ENCODE data around the gene FXN.

- TF ChIP-seq POLR2A (IDR thresholded peaks at IDR 0.05), result no peak
- TF ChIP-seq, protein P1, sequence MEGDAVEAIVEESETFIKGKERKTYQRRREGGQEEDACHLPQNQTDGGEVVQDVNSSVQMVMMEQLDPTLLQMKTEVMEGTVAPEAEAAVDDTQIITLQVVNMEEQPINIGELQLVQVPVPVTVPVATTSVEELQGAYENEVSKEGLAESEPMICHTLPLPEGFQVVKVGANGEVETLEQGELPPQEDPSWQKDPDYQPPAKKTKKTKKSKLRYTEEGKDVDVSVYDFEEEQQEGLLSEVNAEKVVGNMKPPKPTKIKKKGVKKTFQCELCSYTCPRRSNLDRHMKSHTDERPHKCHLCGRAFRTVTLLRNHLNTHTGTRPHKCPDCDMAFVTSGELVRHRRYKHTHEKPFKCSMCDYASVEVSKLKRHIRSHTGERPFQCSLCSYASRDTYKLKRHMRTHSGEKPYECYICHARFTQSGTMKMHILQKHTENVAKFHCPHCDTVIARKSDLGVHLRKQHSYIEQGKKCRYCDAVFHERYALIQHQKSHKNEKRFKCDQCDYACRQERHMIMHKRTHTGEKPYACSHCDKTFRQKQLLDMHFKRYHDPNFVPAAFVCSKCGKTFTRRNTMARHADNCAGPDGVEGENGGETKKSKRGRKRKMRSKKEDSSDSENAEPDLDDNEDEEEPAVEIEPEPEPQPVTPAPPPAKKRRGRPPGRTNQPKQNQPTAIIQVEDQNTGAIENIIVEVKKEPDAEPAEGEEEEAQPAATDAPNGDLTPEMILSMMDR (IDR thresholded peaks at IDR 0.05 in 8 of 11, conservative IDR thresholded peaks at IDR 0.05 in 3 of 11), result no peak
These were observed 20.8 kb downstream of the FXN start for GRCh38 chr9:69056191-69056815.
